ENCODE data around the gene ZNF839. TPM values are rescaled to one million over a fixed set of nuclear protein-coding genes. Genes with fewer than 3 reads are reported as not detected.

ZNF839 gene
- total RNA-seq, 2 experiments from 2014 or later = 20.2 to 23.3 TPM

- Histone ChIP-seq H3K27ac (ENCODE audit: low read depth, low read length, poor library complexity, severe bottlenecking) (peak overlapping the region; percentile 70), H4K20me1 (ENCODE audit: insufficient read depth, low read length) (no peaks in the 10 kb centered on the region), H2AFZ (ENCODE audit: low read length) (peak overlapping the region; percentile 98), H3K36me3 (ENCODE audit: insufficient read depth, low read length) (peaks cover 9% of the 10 kb centered on the region; the same call in 1 of the 2 replicates), H3K9me2 (ENCODE audit: insufficient read depth, low read length) (no peaks in the 10 kb centered on the region), H3K4me3 (ENCODE audit: low read depth, low read length, poor library complexity, severe bottlenecking) (peak overlapping the region; percentile 66), H3K4me1 (ENCODE audit: insufficient read depth, low read length, poor library complexity, severe bottlenecking) (peaks cover 53% of the 10 kb centered on the region), H3K4me2 (ENCODE audit: low read length) (peak overlapping the region; percentile 94), H3K9me3 (ENCODE audit: low read length) (no peaks in the 10 kb centered on the region), H3K79me2 (ENCODE audit: insufficient read depth, low read depth, low read length) (peaks cover 10% of the 10 kb centered on the region; the same call in 1 of the 2 replicates)
- no peak for TF ChIP-seq EZH2phosphoT487 (IDR thresholded peaks at IDR 0.05; ENCODE audit: borderline replicate concordance, low read depth, low read length)
- TF ChIP-seq CTCF (conservative IDR thresholded peaks at IDR 0.05; ENCODE audit: low read length) = peak; percentile 57
- peak; percentile 67 for DNase-seq (ENCODE audit: low spot score)
- intact Hi-C loops (cut with micrococcal nuclease; ENCODE audit: unreplicated experiment) = loop anchor here (2.0 to 5.0 kb wide), 5 partner anchors 45 to 557 kb away; partner anchors contain the start of genes CINP, DYNC1H1, PPP2R5C and RCOR1
- BruUV-seq (replicated peaks) = no TSS peak
- CTCF ChIA-PET (ENCODE audit: unreplicated experiment) = no interaction called here
- POLR2A ChIA-PET = interaction anchor here (0.6 to 1.8 kb wide), 6 partner anchors 12 to 173 kb away, joined by 3 to 7 read pairs (median 3); partner anchors contain the start of gene MOK
These were observed 1.8 kb upstream of the ZNF839 start for GRCh38 chr14:102317564-102318248.

GRCh38 chr14:102318781-102319276, 717 bp upstream of the ZNF839 start:
- Histone ChIP-seq H3K79me2 (ENCODE audit: insufficient read depth, low read depth, low read length) (peaks cover 10% of the 10 kb centered on the region; the same call in 1 of the 2 replicates), H3K4me1 (ENCODE audit: insufficient read depth, low read length, poor library complexity, severe bottlenecking) (peaks cover 52% of the 10 kb centered on the region), H2AFZ (ENCODE audit: low read length) (peak overlapping the region; percentile 72; the same call in 1 of the 2 replicates), H3K9me2 (ENCODE audit: insufficient read depth, low read length) (no peaks in the 10 kb centered on the region), H3K27ac (ENCODE audit: low read depth, low read length, poor library complexity, severe bottlenecking) (peak overlapping the region; percentile 70), H4K20me1 (ENCODE audit: insufficient read depth, low read length) (no peaks in the 10 kb centered on the region), H3K4me2 (ENCODE audit: low read length) (peak overlapping the region; percentile 94), H3K9me3 (ENCODE audit: low read length) (no peaks in the 10 kb centered on the region), H3K36me3 (ENCODE audit: insufficient read depth, low read length) (peaks cover 16% of the 10 kb centered on the region; the same call in 1 of the 2 replicates), H3K4me3 (ENCODE audit: low read depth, low read length, poor library complexity, severe bottlenecking) (peak overlapping the region; percentile 78)
- intact Hi-C loops (cut with micrococcal nuclease; ENCODE audit: unreplicated experiment) = loop anchor here (2.0 to 5.0 kb wide), 5 partner anchors 44 to 558 kb away; partner anchors contain the start of genes CINP, DYNC1H1, PPP2R5C and RCOR1
- BruUV-seq (replicated peaks) = no TSS peak
- CTCF ChIA-PET (ENCODE audit: unreplicated experiment) = interaction anchor here (1.0 kb wide), 1 partner anchor 10 kb away, joined by 3 read pairs; no protein-coding TSS in a partner anchor
- TF ChIP-seq EZH2phosphoT487 (IDR thresholded peaks at IDR 0.05; ENCODE audit: borderline replicate concordance, low read depth, low read length) (no peak), CTCF (conservative IDR thresholded peaks at IDR 0.05; ENCODE audit: low read length) (no peak)
- DNase-seq (ENCODE audit: low spot score) = peak; percentile 55
- POLR2A ChIA-PET = interaction anchor here (1.0 to 1.8 kb wide), 4 partner anchors 13 to 231 kb away, joined by 3 to 9 read pairs (median 5); partner anchors contain the start of gene MOK
